Left colon (tissue), 2 donors: ENCODE results near the gene MAT1A. TPM values are rescaled to one million over a fixed set of nuclear protein-coding genes. Genes with fewer than 3 reads are reported as not detected.

Experiments used
- ATAC-seq: fragments of 200-7000 bp; cut with Tn5 transposase; one replicate; pipeline ENCODE4 v1.9.1; 2020; ENCODE audit warnings: mild to moderate bottlenecking, moderate library complexity
- DNase-seq, 2 donors: peaks; one replicate each; pipeline ENCODE4 v3.0.0-alpha.2; 2020
- intact Hi-C, 2 donors: fragments of 100-400 bp; cut with DNase I in 1 of 2; cut with micrococcal nuclease in 1 of 2; formaldehyde crosslinking; loops; one replicate each; pipeline versions ENCODE4 v1.11.2 to v1.14.0; 2022; cut with DNase I, micrococcal nuclease
- total RNA-seq, 2 donors: library from RNA; stranded (reverse); fragmentation: NEBNext Ultra II Directional; extraction: Animal tissue kit (Norgen Biotek cat#: 25700); gene quantifications; one replicate each; pipeline ENCODE4 v1.2.1, GENCODE V29; 2021
- donor health status: DM: no; HTN: no; CAD: no.
- donor health status: DM: yes; HTN: yes; CAD: no.

The MAT1A gene
- total RNA-seq, 2 donors from 2014 or later = 0.39 TPM; not detected in 1

GRCh38 chr10:80284522-80284921 is 4.9 kb downstream of the MAT1A start:
- no peak for DNase-seq
- intact Hi-C loops = no loop called here
- no peak for ATAC-seq

- intact Hi-C loops = no loop called here
- no peak for DNase-seq
- ATAC-seq = no peak
Observed at GRCh38 chr10:80283536-80284199, 5.8 kb downstream of the MAT1A start.

DNA sequence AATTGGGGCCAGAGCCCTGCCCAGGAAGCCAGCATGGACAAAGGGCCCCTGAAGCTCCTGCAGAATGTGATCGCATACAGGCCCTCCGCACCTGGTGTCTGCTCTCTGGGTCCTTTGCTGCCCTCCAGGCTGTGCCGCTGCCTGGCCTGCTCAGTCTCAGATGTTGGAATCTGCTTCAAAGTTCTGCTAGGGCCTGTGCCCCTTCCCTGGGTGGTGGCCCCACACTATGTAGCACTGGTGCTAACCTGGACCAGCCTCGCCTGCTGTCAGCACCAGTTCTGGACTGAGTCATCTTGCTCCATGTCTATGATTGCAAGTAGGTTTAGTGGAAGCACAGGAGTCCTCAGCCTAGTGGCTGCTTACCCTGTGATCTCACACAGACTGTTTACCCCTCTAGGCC is 6.3 kb downstream of the MAT1A start:
- DNase-seq = no peak
- no peak for ATAC-seq

GRCh38 chr10:80281784-80282765 is 7.4 kb downstream of the MAT1A start:
- DNase-seq (no peak), ATAC-seq (no peak)
- intact Hi-C loops = no loop called here

More for the DNA sequence above, 6.3 kb downstream of the MAT1A start:
- intact Hi-C loops = no loop called here

DNA sequence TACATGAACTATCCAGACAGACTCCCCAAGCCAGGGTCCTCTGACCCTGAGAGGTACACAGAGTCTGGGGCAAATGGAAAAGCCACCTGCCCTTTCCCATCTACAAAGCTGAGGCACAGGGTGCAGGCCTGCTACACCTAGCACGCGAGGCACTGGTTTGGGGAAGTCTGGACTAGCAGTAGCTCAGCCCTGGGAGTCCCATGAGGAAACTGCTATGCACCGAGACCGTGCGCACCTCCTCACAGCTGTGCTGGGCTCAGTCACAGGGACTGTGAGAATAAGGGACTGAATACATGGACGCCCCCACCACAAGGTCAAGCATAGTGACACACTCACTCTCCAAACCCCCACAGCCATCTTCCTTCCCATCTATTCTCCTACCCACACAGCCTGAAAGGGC is 8.2 kb downstream of the MAT1A start:
- no peak for ATAC-seq
- no peak for DNase-seq
- intact Hi-C loops = no loop called here

GRCh38 chr10:80280071-80280800 is 9.2 kb downstream of the MAT1A start:
- intact Hi-C loops = no loop called here
- ATAC-seq (no peak), DNase-seq (no peak)

DNA sequence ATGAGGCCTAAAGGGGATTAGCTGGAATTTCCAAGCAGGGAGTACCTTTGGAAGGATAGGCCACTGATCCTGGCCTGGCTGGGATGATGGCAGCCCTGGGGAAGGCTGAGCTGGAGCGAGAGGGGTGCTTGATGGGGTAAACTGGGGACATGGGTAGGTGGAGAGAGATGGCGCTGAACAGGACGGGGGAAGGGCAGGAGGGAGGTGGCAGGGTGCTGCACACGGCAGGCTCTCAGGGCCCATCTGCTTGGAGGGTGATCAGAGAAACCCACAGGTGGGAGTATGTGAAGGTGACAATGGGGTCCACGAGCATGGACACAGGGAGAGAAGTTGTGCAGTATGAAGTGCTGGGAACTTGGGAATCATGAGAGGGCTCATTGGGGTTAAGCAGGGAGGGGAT is 10.3 kb downstream of the MAT1A start:
- DNase-seq (no peak), ATAC-seq (no peak)
- intact Hi-C loops = no loop called here

GRCh38 chr10:80278480-80278879 is 11.0 kb downstream of the MAT1A start:
- ATAC-seq (no peak), DNase-seq (no peak)
- intact Hi-C loops = no loop called here

DNA sequence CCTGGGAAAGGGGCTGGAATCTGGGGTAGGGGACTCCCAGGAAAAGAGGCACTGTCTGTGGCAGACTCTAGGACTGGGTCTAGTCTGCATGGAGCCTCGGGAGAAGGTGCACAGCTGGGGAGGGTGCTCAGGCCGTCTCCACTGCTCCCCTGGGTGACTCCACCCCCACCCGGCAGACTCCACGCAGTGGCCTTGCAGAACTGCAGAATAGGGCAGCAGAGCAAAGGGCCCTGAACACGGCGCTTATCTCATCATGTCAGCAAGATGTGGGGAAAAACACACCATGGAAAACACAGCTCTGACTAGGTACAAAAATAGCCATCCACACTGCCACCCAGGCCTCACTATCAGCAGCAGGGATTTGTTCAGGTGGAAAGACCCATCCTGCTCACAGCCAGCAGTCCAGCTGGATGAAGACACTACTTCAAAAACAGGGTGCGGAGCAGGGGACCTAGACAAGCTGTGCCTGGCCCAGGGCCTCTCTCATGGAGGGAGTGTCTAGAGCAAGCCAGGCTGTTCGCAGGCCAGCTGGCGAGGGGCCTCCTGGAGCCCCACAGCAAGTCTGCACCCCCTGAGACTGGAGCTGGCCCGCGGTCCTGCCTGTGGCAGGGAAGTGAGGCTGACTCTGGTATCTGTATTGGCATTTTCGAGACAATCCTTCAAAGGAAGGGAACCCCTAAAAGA is 11.7 kb downstream of the MAT1A start:
- ATAC-seq (no peak), DNase-seq (no peak)
- intact Hi-C loops = no loop called here

DNA sequence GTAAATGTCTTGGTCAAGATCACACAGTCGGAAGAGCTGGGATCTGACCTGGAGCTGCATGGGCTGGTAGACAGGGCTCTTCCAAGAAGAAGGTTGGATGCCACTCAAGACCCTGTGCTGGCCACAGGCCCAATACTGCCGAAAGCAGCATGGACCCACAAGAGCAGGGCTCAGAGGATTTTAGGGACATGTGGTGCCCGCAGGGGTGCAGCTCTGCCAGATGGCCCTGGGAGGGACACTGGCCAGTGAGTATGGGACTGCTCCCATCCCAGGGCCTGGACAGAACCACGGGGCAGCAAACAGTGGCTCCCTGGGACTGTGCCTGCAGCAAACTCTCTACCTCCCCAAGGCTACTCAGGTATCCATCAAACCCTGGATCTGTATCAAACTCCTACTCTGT is 12.4 kb downstream of the MAT1A start:
- DNase-seq (no peak), ATAC-seq (no peak)
- intact Hi-C loops = no loop called here

DNA sequence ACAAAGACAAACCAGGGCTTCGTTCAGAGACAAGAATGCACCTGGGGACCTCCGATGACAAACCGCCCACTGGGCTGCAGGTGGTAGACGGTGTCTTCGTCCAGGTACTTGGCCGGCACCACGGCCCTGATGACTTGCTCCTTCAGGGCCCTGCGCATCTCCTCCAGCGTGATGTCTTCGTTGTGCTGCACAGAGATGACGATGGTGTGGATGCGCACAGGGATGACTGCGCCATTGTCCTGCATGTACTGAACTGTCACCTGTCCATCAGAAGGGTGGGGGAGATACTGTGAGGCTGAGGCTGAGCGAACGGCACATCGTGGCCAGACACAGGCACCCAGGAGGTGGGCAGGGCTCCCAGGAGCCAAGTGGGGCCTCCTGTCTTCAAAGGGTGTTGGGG is 13.1 kb downstream of the MAT1A start:
- DNase-seq (no peak), ATAC-seq (no peak)
- intact Hi-C loops = no loop called here

DNA sequence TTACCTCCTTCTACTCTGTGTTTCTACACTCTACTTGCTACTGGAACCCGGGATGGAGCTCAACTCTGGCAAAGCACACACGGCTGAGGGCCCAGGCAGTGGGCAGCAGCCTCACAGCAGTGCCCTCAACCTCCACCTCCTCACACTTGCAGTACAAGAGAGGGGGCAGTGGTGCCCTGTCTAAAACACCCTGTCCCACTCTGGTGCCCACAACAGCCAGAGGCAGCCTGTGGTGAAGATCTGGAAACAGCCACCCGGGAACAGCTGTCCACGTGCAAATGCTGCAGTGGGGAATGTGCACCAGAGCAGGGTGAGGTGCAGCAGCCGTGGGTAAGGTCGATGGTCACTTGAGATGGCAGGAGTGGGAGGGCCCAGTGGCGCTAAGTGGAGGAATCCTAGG is 13.7 kb downstream of the MAT1A start:
- peak in 1 of 2 donors; percentile 15 for DNase-seq
- intact Hi-C loops = no loop called here
- no peak for ATAC-seq

- ATAC-seq (no peak), DNase-seq (no peak)
- intact Hi-C loops = no loop called here
Observed at GRCh38 chr10:80275135-80275498, 14.3 kb downstream of the MAT1A start.

GRCh38 chr10:80274396-80275134 is 14.9 kb downstream of the MAT1A start:
- peak in 1 of 2 donors; percentile 17 for DNase-seq
- intact Hi-C loops = no loop called here
- no peak for ATAC-seq

DNA sequence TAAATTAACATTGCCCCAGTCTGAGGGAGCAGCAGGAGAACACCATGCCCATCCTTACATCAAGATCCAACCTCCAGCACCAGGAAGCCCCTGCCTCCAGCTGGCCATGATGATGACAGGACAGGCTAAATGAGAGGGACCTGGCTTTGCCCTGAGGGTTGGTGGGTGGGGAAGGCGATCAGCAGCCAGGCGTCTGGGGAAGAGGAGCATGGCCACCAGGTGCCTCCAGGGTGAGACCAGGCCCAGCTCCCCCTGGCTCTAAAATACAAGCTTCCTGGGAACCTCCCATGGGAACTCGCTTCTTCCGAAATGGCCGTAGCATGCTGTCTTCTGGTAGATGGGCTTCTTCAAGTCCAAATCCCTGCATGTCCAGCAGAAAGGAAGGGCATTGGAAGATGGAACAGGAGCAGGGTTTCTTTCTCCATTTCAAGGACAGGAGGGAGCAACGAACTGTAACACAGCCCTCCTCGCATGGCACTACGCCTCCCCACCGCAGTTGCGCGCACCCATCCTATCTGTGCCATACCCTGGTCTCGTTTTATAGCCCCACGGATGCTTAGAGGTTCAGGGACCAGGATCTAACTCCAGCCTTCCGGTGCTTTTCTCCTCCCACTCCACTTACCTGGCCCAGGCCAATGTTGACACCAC is 15.8 kb downstream of the MAT1A start:
- DNase-seq (no peak), ATAC-seq (no peak)
- intact Hi-C loops = no loop called here

GRCh38 chr10:80272793-80273522 is 16.5 kb downstream of the MAT1A start:
- intact Hi-C loops = no loop called here
- peak in 1 of 2 donors; percentile 15 for DNase-seq
- ATAC-seq = no peak

DNA sequence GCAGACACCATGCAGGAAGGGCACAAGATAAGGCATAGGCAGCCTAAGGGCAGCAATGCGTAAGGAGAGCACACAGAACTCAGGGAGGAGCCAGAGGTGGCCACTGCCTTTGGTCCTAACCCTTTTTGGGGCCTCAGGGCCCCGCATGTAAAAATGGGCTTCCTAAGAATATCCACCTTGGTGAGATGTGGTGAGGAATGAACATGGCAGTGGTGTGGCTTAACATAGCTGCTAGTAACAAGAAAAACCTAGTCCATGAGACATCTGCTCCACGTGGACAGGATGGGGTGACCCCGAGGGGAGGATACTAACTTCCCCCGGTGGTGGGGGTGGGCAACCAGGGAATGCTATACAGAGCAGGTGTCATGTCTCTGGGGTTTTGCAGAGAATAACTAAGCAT is 18.0 kb downstream of the MAT1A start:
- intact Hi-C loops = no loop called here
- ATAC-seq (no peak), DNase-seq (no peak)
